Type B pancreatic cell (in vitro differentiated cells): ENCODE data around the gene PPTC7. TPM values are rescaled to one million over a fixed set of nuclear protein-coding genes. Genes with fewer than 3 reads are reported as not detected.
"Not testable (repeated sequence)": the region's sequence is repeated elsewhere in the genome, so short reads cannot be mapped to it uniquely, and the experiment has no call there.

Source experiments
- DNase-seq: peaks from one replicate; pipeline ENCODE4 v3.0.0; 2021; ENCODE audit warnings: mixed read lengths; ENCODE audit not compliant: unreplicated experiment; ENCODE audit errors: extremely low spot score
- H3K27ac Mint-ChIP-seq: 2 replicates; pipeline ENCODE4 v1.8.0; 2021; ENCODE audit warnings: mild to moderate bottlenecking, mixed read lengths
- H3K27me3 Mint-ChIP-seq: 2 replicates; pipeline ENCODE4 v1.8.0; 2021; ENCODE audit warnings: mixed read lengths
- H3K36me3 Mint-ChIP-seq: 2 replicates; pipeline ENCODE4 v1.8.0; 2021; ENCODE audit warnings: mixed read lengths
- H3K4me1 Mint-ChIP-seq: one replicate; pipeline ENCODE4 v1.8.0; 2021; ENCODE audit warnings: mixed read lengths; ENCODE audit not compliant: unreplicated experiment
- H3K4me3 Mint-ChIP-seq: 2 replicates; pipeline ENCODE4 v1.8.0; 2021; ENCODE audit warnings: mild to moderate bottlenecking, mixed read lengths
- H3K9me3 Mint-ChIP-seq: 2 replicates; pipeline ENCODE4 v1.8.0; 2021; ENCODE audit warnings: mixed read lengths
- CTCF ChIP-seq: fragments of 200-600 bp; sonication (generic); conservative IDR thresholded peaks from 2 replicates; pipeline ENCODE4 v1.5.0; 2021; ENCODE audit warnings: antibody characterized with exemption, mild to moderate bottlenecking
- total RNA-seq: library from RNA; stranded (reverse); gene quantifications from 2 replicates; pipeline ENCODE4 v1.2.1, GENCODE V29; 2021; ENCODE audit warnings: low replicate concordance

Gene PPTC7
- total RNA-seq, 1 donor from 2014 or later: 14.5 TPM

GRCh38 chr12:110574044-110574443, 9.1 kb downstream of the PPTC7 start:
- no peak overlapping the region for H3K27ac Mint-ChIP-seq

GRCh38 chr12:110570798-110571197, 12.3 kb downstream of the PPTC7 start:
- not testable (repeated sequence) for H3K9me3 Mint-ChIP-seq, H3K4me3 Mint-ChIP-seq, H3K27ac Mint-ChIP-seq, H3K27me3 Mint-ChIP-seq, DNase-seq
- Mint-ChIP-seq H3K36me3 (peaks cover 16% of the 10 kb centered on the region), H3K4me1 (peaks cover 21% of the 10 kb centered on the region)

More at GRCh38 chr12:110574044-110574443, 9.1 kb downstream of the PPTC7 start:
- Mint-ChIP-seq H3K4me1 (peaks cover 19% of the 10 kb centered on the region), H3K27me3 (no peaks in the 10 kb centered on the region), H3K4me3 (no peak overlapping the region), H3K9me3 (no peaks in the 10 kb centered on the region), H3K36me3 (peaks cover 16% of the 10 kb centered on the region)
- no peak for TF ChIP-seq CTCF
- no peak for DNase-seq

- H3K4me3 Mint-ChIP-seq, H3K27me3 Mint-ChIP-seq, H3K9me3 Mint-ChIP-seq, H3K27ac Mint-ChIP-seq, DNase-seq: not testable (repeated sequence)
- H3K4me1 Mint-ChIP-seq: peaks cover 15% of the 10 kb centered on the region
- H3K36me3 Mint-ChIP-seq: peaks cover 16% of the 10 kb centered on the region
These were observed 13.3 kb downstream of the PPTC7 start for GRCh38 chr12:110569838-110570237.

- no peaks in the 10 kb centered on the region for H3K9me3 Mint-ChIP-seq
- no peak overlapping the region for H3K4me3 Mint-ChIP-seq
- TF ChIP-seq CTCF: no peak
- no peaks in the 10 kb centered on the region for H3K27me3 Mint-ChIP-seq
- peaks cover 16% of the 10 kb centered on the region for H3K36me3 Mint-ChIP-seq
- peaks cover 22% of the 10 kb centered on the region for H3K4me1 Mint-ChIP-seq
- DNase-seq: no peak
- H3K27ac Mint-ChIP-seq: no peak overlapping the region
These were observed 14.4 kb downstream of the PPTC7 start for GRCh38 chr12:110568752-110569151.

GRCh38 chr12:110566993-110567392, 16.1 kb downstream of the PPTC7 start:
- H3K9me3 Mint-ChIP-seq: no peaks in the 10 kb centered on the region
- no peaks in the 10 kb centered on the region for H3K27me3 Mint-ChIP-seq
- TF ChIP-seq CTCF: no peak
- peaks cover 22% of the 10 kb centered on the region for H3K4me1 Mint-ChIP-seq
- no peak overlapping the region for H3K27ac Mint-ChIP-seq
- H3K36me3 Mint-ChIP-seq: peaks cover 12% of the 10 kb centered on the region
- DNase-seq: no peak
- H3K4me3 Mint-ChIP-seq: no peak overlapping the region

- Mint-ChIP-seq H3K27ac (no peak overlapping the region), H3K4me3 (no peak overlapping the region), H3K36me3 (peaks cover 5% of the 10 kb centered on the region), H3K27me3 (no peaks in the 10 kb centered on the region), H3K4me1 (peaks cover 27% of the 10 kb centered on the region), H3K9me3 (no peaks in the 10 kb centered on the region)
- no peak for TF ChIP-seq CTCF
- no peak for DNase-seq
These were observed 16.9 kb downstream of the PPTC7 start for GRCh38 chr12:110565894-110566871.
